Loucy (cell line): ENCODE results near the gene TTC16.

Experiments used
- H2AFZ ChIP-seq: fragments of 200-600 bp; sonication (generic); 2 replicates; pipeline ENCODE4 v1.6.0; 2016; ENCODE audit warnings: antibody characterized with exemption, mild to moderate bottlenecking, low read length, moderate library complexity
- H3F3A ChIP-seq: fragments of 200-600 bp; 2 replicates; pipeline ENCODE4 v1.6.0; 2016; ENCODE audit warnings: antibody characterized with exemption, low read depth, mild to moderate bottlenecking
- H3K27me3 ChIP-seq: fragments of 200-600 bp; sonication (generic); 2 replicates; pipeline ENCODE4 v1.6.1; 2014; ENCODE audit warnings: low read length, mild to moderate bottlenecking; ENCODE audit not compliant: insufficient read depth, poor library complexity, severe bottlenecking
- H3K36me3 ChIP-seq: fragments of 200-600 bp; sonication (generic); 2 replicates; pipeline ENCODE4 v1.6.1; 2016; ENCODE audit warnings: low read length; ENCODE audit not compliant: insufficient read depth
- H3K4me1 ChIP-seq: fragments of 200-600 bp; sonication (generic); 2 replicates; pipeline ENCODE4 v1.5.1; 2014; ENCODE audit warnings: low read length, mild to moderate bottlenecking; ENCODE audit not compliant: insufficient read depth, poor library complexity, severe bottlenecking
- H3K4me2 ChIP-seq: fragments of 200-600 bp; sonication (generic); 2 replicates; pipeline ENCODE4 v1.6.0; 2014; ENCODE audit warnings: antibody characterized with exemption, low read length, low read depth, mild to moderate bottlenecking; ENCODE audit not compliant: poor library complexity, severe bottlenecking
- H3K4me3 ChIP-seq: fragments of 200-600 bp; sonication (generic); 2 replicates; pipeline ENCODE4 v1.5.1; 2014; ENCODE audit warnings: low read length, mild to moderate bottlenecking, mixed read lengths; ENCODE audit not compliant: poor library complexity, severe bottlenecking
- H3K79me2 ChIP-seq: fragments of 200-600 bp; sonication (generic); 2 replicates; pipeline ENCODE4 v1.6.1; 2014; ENCODE audit warnings: low read length; ENCODE audit not compliant: insufficient read depth
- H3K9ac ChIP-seq: fragments of 200-600 bp; sonication (generic); 2 replicates; pipeline ENCODE4 v1.6.0; 2014; ENCODE audit warnings: mild to moderate bottlenecking, low read depth, low read length, moderate library complexity; ENCODE audit not compliant: poor library complexity, severe bottlenecking
- H3K9me2 ChIP-seq: fragments of 200-600 bp; sonication (generic); replicated peaks from 2 replicates; pipeline ENCODE4 v1.6.1; 2016; ENCODE audit warnings: low read depth, low read length, mixed read lengths
- H3K9me3 ChIP-seq: fragments of 200-600 bp; sonication (generic); 2 replicates; pipeline ENCODE4 v1.6.1; 2014; ENCODE audit warnings: mild to moderate bottlenecking, antibody characterized with exemption, low read length, low read depth; ENCODE audit not compliant: insufficient read depth
- H4K20me1 ChIP-seq: fragments of 200-600 bp; sonication (generic); 2 replicates; pipeline ENCODE4 v1.6.0; 2014; ENCODE audit warnings: antibody characterized with exemption, low read length, mild to moderate bottlenecking; ENCODE audit not compliant: insufficient read depth, poor library complexity, severe bottlenecking
- CTCF ChIP-seq: fragments of 200-600 bp; sonication (generic); conservative IDR thresholded peaks from 2 replicates; pipeline ENCODE4 v1.5.1; 2014; ENCODE audit warnings: mild to moderate bottlenecking, antibody characterized with exemption, low read length
- EZH2phosphoT487 ChIP-seq: fragments of 200-600 bp; IDR thresholded peaks from 2 replicates; pipeline ENCODE4 v1.6.1; 2018; ENCODE audit warnings: antibody characterized with exemption, mild to moderate bottlenecking, moderate library complexity, borderline replicate concordance

The TTC16 gene

GRCh38 chr9:127746959-127747569, 31.2 kb downstream of the TTC16 start:
- Histone ChIP-seq H3K4me3 (no peak overlapping the region), H3K9me3 (no peaks in the 10 kb centered on the region)

GRCh38 chr9:127749090-127749787, 33.4 kb downstream of the TTC16 start:
- no peaks in the 10 kb centered on the region for H3K27me3 ChIP-seq
- no peak overlapping the region for H3K9ac ChIP-seq
- H3K9me3 ChIP-seq, result no peaks in the 10 kb centered on the region
- H3K36me3 ChIP-seq, result peaks cover 82% of the 10 kb centered on the region; the same call in 1 of the 2 replicates
- no peak overlapping the region for H3K4me3 ChIP-seq
- H3K4me2 ChIP-seq, result no peak overlapping the region
- no peak overlapping the region for H2AFZ ChIP-seq
- H3F3A ChIP-seq, result no peaks in the 10 kb centered on the region
- no peaks in the 10 kb centered on the region for H3K79me2 ChIP-seq
- peaks cover 27% of the 10 kb centered on the region for H4K20me1 ChIP-seq
- no peaks in the 10 kb centered on the region for H3K9me2 ChIP-seq
- no peaks in the 10 kb centered on the region for H3K4me1 ChIP-seq
- TF ChIP-seq EZH2phosphoT487 (no peak), CTCF (no peak)

More at GRCh38 chr9:127746959-127747569, 31.2 kb downstream of the TTC16 start:
- no peak overlapping the region for H3K4me2 ChIP-seq
- no peaks in the 10 kb centered on the region for H3K9me2 ChIP-seq
- no peak overlapping the region for H3K9ac ChIP-seq
- no peak overlapping the region for H2AFZ ChIP-seq
- H3F3A ChIP-seq, result no peaks in the 10 kb centered on the region
- H3K27me3 ChIP-seq, result no peaks in the 10 kb centered on the region
- H4K20me1 ChIP-seq, result peaks cover 22% of the 10 kb centered on the region
- H3K79me2 ChIP-seq, result no peaks in the 10 kb centered on the region
- no peaks in the 10 kb centered on the region for H3K4me1 ChIP-seq
- TF ChIP-seq CTCF (no peak), EZH2phosphoT487 (no peak)
- peaks cover 92% of the 10 kb centered on the region; the same call in 1 of the 2 replicates for H3K36me3 ChIP-seq

GRCh38 chr9:127751269-127752054, 35.6 kb downstream of the TTC16 start:
- Histone ChIP-seq H3K4me1 (no peaks in the 10 kb centered on the region), H2AFZ (no peak overlapping the region), H3K9me3 (no peaks in the 10 kb centered on the region), H3K79me2 (no peaks in the 10 kb centered on the region), H3F3A (no peaks in the 10 kb centered on the region), H3K36me3 (peaks cover 65% of the 10 kb centered on the region; the same call in 1 of the 2 replicates), H3K4me3 (no peak overlapping the region), H3K9me2 (no peaks in the 10 kb centered on the region), H4K20me1 (peaks cover 27% of the 10 kb centered on the region), H3K27me3 (no peaks in the 10 kb centered on the region), H3K4me2 (no peak overlapping the region), H3K9ac (no peak overlapping the region)
- TF ChIP-seq EZH2phosphoT487, result no peak
- TF ChIP-seq CTCF, result no peak
